Measurements from ENCODE around the gene NTRK1.

The NTRK1 gene

GRCh38 chr1:156881101-156881500 lies 20.4 kb downstream of the NTRK1 start:
- Histone ChIP-seq H4K20me1 (ENCODE audit: insufficient read depth) (no peaks in the 10 kb centered on the region), H3K27me3 (ENCODE audit: insufficient read depth, low read depth) (peaks cover 100% of the 10 kb centered on the region), H3K79me2 (ENCODE audit: insufficient read depth, low read depth) (no peaks in the 10 kb centered on the region), H3K4me3 (IDR thresholded peaks at IDR 0.05; ENCODE audit: insufficient read depth, low read depth, low read length) (no peak overlapping the region), H2AFZ (ENCODE audit: low read depth) (no peak overlapping the region), H3K4me2 (no peak overlapping the region), H3K9ac (no peak overlapping the region), H3K27ac (no peak overlapping the region), H3K4me1 (ENCODE audit: low read depth, poor library complexity, severe bottlenecking) (peaks cover 10% of the 10 kb centered on the region), H3K36me3 (ENCODE audit: insufficient read depth) (no peaks in the 10 kb centered on the region)
- TF ChIP-seq, protein P1, sequence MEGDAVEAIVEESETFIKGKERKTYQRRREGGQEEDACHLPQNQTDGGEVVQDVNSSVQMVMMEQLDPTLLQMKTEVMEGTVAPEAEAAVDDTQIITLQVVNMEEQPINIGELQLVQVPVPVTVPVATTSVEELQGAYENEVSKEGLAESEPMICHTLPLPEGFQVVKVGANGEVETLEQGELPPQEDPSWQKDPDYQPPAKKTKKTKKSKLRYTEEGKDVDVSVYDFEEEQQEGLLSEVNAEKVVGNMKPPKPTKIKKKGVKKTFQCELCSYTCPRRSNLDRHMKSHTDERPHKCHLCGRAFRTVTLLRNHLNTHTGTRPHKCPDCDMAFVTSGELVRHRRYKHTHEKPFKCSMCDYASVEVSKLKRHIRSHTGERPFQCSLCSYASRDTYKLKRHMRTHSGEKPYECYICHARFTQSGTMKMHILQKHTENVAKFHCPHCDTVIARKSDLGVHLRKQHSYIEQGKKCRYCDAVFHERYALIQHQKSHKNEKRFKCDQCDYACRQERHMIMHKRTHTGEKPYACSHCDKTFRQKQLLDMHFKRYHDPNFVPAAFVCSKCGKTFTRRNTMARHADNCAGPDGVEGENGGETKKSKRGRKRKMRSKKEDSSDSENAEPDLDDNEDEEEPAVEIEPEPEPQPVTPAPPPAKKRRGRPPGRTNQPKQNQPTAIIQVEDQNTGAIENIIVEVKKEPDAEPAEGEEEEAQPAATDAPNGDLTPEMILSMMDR (conservative IDR thresholded peaks at IDR 0.05; ENCODE audit: low read depth, low read length) = no peak

GRCh38 chr1:156881663-156882062 lies 21.0 kb downstream of the NTRK1 start:
- no peak overlapping the region for H3K27ac ChIP-seq
- no peak overlapping the region for H3K4me2 ChIP-seq
- no peak overlapping the region for H2AFZ ChIP-seq (ENCODE audit: low read depth)
- no peaks in the 10 kb centered on the region for H3K79me2 ChIP-seq (ENCODE audit: insufficient read depth, low read depth)
- H3K4me3 ChIP-seq (IDR thresholded peaks at IDR 0.05; ENCODE audit: insufficient read depth, low read depth, low read length) = no peak overlapping the region
- H4K20me1 ChIP-seq (ENCODE audit: insufficient read depth) = no peaks in the 10 kb centered on the region
- peaks cover 100% of the 10 kb centered on the region for H3K27me3 ChIP-seq (ENCODE audit: insufficient read depth, low read depth)
- H3K4me1 ChIP-seq (ENCODE audit: low read depth, poor library complexity, severe bottlenecking) = peaks cover 10% of the 10 kb centered on the region
- TF ChIP-seq, protein P1 (conservative IDR thresholded peaks at IDR 0.05; ENCODE audit: low read depth, low read length) = no peak
- no peaks in the 10 kb centered on the region for H3K36me3 ChIP-seq (ENCODE audit: insufficient read depth)
- no peak overlapping the region for H3K9ac ChIP-seq

- Histone ChIP-seq H3K4me2 (no peak overlapping the region), H3K27ac (no peak overlapping the region), H2AFZ (ENCODE audit: low read depth) (no peak overlapping the region), H3K27me3 (ENCODE audit: insufficient read depth, low read depth) (peaks cover 99% of the 10 kb centered on the region), H3K4me1 (ENCODE audit: low read depth, poor library complexity, severe bottlenecking) (peaks cover 10% of the 10 kb centered on the region), H3K79me2 (ENCODE audit: insufficient read depth, low read depth) (no peaks in the 10 kb centered on the region), H4K20me1 (ENCODE audit: insufficient read depth) (no peaks in the 10 kb centered on the region), H3K36me3 (ENCODE audit: insufficient read depth) (no peaks in the 10 kb centered on the region), H3K9ac (no peak overlapping the region), H3K4me3 (IDR thresholded peaks at IDR 0.05; ENCODE audit: insufficient read depth, low read depth, low read length) (no peak overlapping the region)
- TF ChIP-seq, protein P1 (conservative IDR thresholded peaks at IDR 0.05; ENCODE audit: low read depth, low read length) = no peak
Measured at GRCh38 chr1:156882543-156882942, 21.9 kb downstream of the NTRK1 start.

- no peaks in the 10 kb centered on the region for H3K36me3 ChIP-seq (ENCODE audit: insufficient read depth)
- TF ChIP-seq, protein P1 (conservative IDR thresholded peaks at IDR 0.05; ENCODE audit: low read depth, low read length) = no peak
- H3K27ac ChIP-seq = no peak overlapping the region
- no peak overlapping the region for H3K4me3 ChIP-seq (IDR thresholded peaks at IDR 0.05; ENCODE audit: insufficient read depth, low read depth, low read length)
- H3K4me1 ChIP-seq (ENCODE audit: low read depth, poor library complexity, severe bottlenecking) = peaks cover 10% of the 10 kb centered on the region
- no peak overlapping the region for H3K9ac ChIP-seq
- H3K4me2 ChIP-seq = no peak overlapping the region
- no peaks in the 10 kb centered on the region for H4K20me1 ChIP-seq (ENCODE audit: insufficient read depth)
- no peaks in the 10 kb centered on the region for H3K79me2 ChIP-seq (ENCODE audit: insufficient read depth, low read depth)
- peaks cover 93% of the 10 kb centered on the region for H3K27me3 ChIP-seq (ENCODE audit: insufficient read depth, low read depth)
- H2AFZ ChIP-seq (ENCODE audit: low read depth) = no peak overlapping the region
Measured at GRCh38 chr1:156883919-156884318, 23.3 kb downstream of the NTRK1 start.

Data from KMS-11 (cell line).